Muscle of back (tissue), 11 donors: ENCODE results near the gene IGF2R. TPM values are rescaled to one million over a fixed set of nuclear protein-coding genes. Genes with fewer than 3 reads are reported as not detected.

Experiments
- DNase-seq, 3 donors: peaks; one replicate each; pipeline versions ENCODE4 v3.0.0 to v3.0.0-alpha.2; 2013
- polyA plus RNA-seq, 10 donors: library from polyadenylated mRNA; unstranded; fragments of 120-200 nt; gene quantifications; one replicate each; pipeline ENCODE4 v1.2.1, GENCODE V29; 2013; ENCODE audit not compliant: insufficient read length in 10 of 10

The IGF2R gene
- polyA plus RNA-seq, 10 donors, result 114 to 143 (median 129) TPM

GRCh38 chr6:159972506-159973268, 3.8 kb downstream of the IGF2R start:
- DNase-seq, result no peak

- peak in 1 of 3 donors; percentile 55 for DNase-seq
These were observed 4.5 kb downstream of the IGF2R start for GRCh38 chr6:159973406-159973805.

DNA sequence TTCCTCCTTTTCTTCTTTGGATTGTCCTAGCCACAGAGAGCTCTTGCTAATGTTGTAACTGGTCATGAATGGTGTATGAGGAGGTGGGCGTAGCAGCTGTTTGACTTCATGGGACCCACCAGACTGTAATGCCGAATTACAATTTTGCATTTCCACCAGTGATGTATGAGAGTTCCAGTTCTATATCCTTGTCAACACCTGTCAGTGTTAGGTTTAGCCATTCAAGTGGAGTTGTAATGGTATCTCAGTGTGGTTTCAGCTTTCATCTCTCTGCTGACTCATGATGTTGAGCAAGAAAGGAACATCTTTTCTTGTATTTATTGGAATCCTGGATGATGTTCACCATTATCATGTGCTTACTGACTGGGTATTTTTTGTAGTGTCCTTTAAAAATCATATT, 5.1 kb downstream of the IGF2R start:
- DNase-seq, result no peak

- no peak for DNase-seq
These were observed 6.0 kb downstream of the IGF2R start for GRCh38 chr6:159974932-159975331.

- DNase-seq, result no peak
These were observed 7.9 kb downstream of the IGF2R start for GRCh38 chr6:159976686-159977254.

DNA sequence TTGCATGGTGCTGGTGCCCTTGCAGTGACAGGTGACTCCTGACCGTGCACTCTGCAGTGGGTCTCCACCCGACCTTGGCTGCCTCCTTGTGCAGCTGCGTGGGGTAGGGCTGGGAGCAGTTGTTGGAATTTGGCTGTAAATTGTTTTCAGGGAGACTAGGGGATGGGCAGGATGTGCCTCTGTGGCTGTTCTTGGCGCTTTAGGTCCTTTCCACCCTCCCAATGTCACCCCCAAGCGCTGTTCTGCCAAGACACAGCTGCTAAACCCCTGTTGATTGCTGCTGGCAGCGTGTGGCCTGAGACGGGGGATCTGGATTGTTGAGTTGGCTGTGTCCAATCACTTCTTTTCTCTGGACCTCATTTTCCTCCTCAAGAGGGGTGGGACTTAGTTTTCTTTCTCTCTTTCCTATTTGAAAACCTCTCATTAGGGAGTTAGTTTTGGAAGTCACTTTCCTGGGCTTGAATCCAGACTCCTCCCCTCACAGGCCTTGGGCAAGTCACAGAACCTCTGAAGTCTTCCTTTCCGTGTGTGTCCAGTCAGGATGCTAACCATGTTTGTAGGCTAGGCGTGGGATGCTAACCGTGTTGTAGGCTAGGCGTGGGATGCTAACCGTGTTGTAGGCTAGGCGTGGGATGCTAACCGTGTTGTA, 8.5 kb downstream of the IGF2R start:
- peak in 2 of 3 donors; percentile 90 to 95 for DNase-seq

GRCh38 chr6:159977904-159978268, 9.0 kb downstream of the IGF2R start:
- DNase-seq, result no peak

GRCh38 chr6:159978291-159979135, 9.6 kb downstream of the IGF2R start:
- peak in 1 of 3 donors; percentile 52 for DNase-seq

- peak in 1 of 3 donors; percentile 62 for DNase-seq
These were observed 10.4 kb downstream of the IGF2R start for GRCh38 chr6:159979136-159979874.

DNA sequence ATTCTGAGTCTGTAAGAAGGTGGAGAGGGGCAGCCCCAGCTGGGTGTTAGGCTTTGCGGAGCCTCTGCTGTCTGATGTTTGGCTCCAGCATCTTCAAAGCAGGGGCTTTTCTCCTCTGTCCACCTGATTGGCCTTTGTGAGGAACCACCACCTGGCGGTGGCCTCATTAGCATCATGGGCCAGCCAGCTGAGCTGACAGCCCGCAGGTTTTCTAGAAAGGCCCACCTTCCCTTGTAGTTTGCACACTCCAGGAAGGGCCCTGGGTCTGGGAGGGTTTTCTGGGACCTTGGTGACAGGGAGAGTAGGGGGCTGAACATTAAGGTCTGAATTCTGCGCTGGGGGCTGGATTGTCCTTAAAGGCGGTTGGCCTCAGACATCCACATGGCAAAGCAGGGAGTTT, 11.6 kb downstream of the IGF2R start:
- DNase-seq, result no peak

DNA sequence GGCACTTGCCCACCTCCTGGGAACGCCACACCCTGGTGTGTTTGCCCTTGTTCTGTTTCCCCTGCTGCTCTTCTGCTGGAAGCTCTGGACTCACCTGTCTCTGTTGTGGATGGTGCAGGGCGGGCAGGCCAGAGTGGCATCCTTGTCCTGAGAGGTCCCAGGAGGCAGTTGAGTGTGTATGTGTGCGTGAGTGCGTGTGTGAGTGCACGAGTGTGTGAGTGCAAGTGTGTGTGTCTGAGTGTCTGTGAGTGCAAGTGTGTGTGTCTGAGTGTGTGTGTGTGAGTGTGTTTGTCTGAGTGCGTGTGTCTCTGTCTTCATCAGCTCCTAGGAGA, 12.2 kb downstream of the IGF2R start:
- no peak for DNase-seq

DNA sequence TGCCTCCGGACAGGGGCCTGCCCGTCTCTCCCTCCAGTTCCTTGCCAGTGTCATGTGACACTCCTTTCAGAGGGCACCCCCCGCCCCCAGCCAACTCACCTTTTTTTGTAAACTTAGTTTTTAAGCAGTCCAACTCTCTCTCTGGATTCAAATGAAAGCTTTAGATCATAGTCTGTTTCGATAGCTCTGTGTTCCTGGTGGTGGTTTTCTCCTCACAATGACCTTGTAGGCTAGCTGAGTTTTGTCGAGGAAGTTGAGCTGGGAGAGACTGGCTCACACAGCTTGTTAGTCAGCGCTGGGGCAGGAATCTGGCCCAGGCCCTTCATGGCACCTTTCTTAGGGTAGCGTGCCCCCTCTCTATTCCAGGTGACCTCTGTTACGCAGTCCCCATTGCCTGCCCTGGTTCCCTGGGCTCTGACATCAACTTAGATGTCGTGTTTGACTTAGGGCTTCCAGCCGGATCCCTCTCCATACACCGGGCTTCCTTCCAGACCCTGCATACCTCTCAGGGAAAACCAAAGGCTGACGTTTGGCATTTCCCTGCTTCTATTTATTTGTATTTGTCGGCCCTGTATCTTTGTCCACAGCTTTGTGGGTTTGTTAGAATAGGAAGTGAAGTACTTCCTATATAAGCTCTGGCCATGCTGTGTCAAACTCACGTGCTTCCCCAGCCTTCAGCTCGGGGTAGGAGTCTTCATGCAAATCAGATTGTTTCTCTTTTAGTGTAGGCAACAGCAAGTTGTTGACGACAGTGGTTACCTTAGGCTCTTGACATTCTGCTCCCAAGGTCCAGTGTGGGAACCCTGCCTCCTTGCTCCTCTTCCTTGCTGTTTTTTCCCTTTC, 12.7 kb downstream of the IGF2R start:
- peak in 1 of 3 donors; percentile 73 for DNase-seq

DNA sequence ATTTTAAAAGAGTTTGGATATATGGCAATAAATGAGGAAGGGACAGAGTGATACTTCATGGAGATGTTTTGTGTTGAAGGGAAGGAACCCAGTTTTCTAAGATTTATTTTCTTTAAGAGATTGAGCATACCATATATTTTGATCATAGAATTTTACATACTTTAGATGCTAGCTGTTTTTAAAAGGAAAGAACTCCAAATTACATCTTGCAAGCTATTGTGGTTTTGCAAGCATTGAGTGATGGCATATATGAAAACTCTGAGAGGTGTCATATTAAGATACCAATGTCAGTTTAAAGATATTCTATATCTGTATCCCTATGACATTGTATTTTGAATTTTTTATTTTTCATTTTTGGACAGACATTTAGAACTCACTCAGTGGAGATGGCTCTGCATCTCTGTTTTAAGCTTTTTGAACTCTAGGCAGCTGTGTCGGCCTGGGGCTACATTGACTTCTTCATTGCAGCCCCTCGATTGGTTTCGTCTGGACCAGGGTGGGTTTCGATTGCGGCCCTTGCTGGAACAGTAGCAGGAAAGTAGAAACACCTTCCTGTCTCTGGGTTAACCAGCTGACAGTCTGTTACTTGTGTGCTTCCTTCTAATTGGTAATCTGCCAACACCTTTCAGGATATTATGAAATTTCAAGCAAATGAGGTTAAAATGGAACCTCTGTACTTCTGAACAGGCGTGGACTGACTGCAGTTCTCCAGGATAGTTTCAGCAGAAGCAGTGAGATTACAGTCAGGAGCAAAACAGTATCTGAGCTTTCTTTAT, 14.0 kb downstream of the IGF2R start:
- no peak for DNase-seq

- peak in 1 of 3 donors; percentile 28 for DNase-seq
These were observed 14.8 kb downstream of the IGF2R start for GRCh38 chr6:159983641-159984080.

- no peak for DNase-seq
These were observed 15.4 kb downstream of the IGF2R start for GRCh38 chr6:159984268-159984786.

GRCh38 chr6:159985296-159985945, 16.5 kb downstream of the IGF2R start:
- peak in 1 of 3 donors; percentile 54 for DNase-seq

GRCh38 chr6:159988983-159989454, 20.1 kb downstream of the IGF2R start:
- no peak for DNase-seq
